IMR-90 (cell line): ENCODE results near the gene IBA57. TPM values are rescaled to one million over a fixed set of nuclear protein-coding genes. Genes with fewer than 3 reads are reported as not detected.
A peak's percentile ranks its signal among the peaks of the same experiment; 100 is the strongest.

Source experiments
- ATAC-seq: fragments of 200-7000 bp; cut with Tn5 transposase; 2 replicates; pipeline ENCODE4 v1.9.1; 2020; ENCODE audit warnings: low read depth, mild to moderate bottlenecking, moderate library complexity
- BruUV-seq: library from RNA; stranded (reverse); fragments of 400-500 nt; replicated peaks from 2 replicates; lab custom pipeline; 2021; lab: Mats Ljungman, UMichigan
- CTCF ChIA-PET: fragments of 300-600 bp; formaldehyde crosslinking; extraction: SDS; loops from one replicate; lab custom pipeline; 2021; ENCODE audit warnings: antibody characterized with exemption; lab: Yijun Ruan, JAX
- POLR2A ChIA-PET: fragments of 300-600 bp; sonication (Branson Sonifier 250); formaldehyde crosslinking; loops from one replicate; lab custom pipeline; 2022; ENCODE audit warnings: antibody characterized with exemption; ENCODE audit not compliant: unreplicated experiment; lab: Charles Lee
- DNase-seq: peaks from one replicate; pipeline ENCODE4 v3.0.0; 2013
- H2AFZ ChIP-seq: replicated peaks from 2 replicates; pipeline ENCODE3; 2013; ENCODE audit warnings: low read length, mild to moderate bottlenecking; ENCODE audit not compliant: poor library complexity
- H2AK5ac ChIP-seq: 2 replicates; pipeline ENCODE4 v1.6.1; 2013; ENCODE audit warnings: low read depth, low read length, inconsistent platforms
- H2AK9ac ChIP-seq: replicated peaks from 2 replicates; pipeline ENCODE3; 2013; ENCODE audit warnings: mild to moderate bottlenecking, low read depth, low read length, moderate library complexity; ENCODE audit not compliant: poor library complexity
- H2BK120ac ChIP-seq: 2 replicates; pipeline ENCODE4 v1.6.1; 2013; ENCODE audit warnings: low read depth, low read length, inconsistent platforms
- H2BK15ac ChIP-seq: 3 replicates; pipeline ENCODE4 v1.6.1; 2013; ENCODE audit warnings: low read depth, low read length, inconsistent platforms
- H2BK20ac ChIP-seq: 2 replicates; pipeline ENCODE4 v1.6.1; 2013; ENCODE audit warnings: low read depth, mild to moderate bottlenecking, inconsistent platforms, low read length, moderate library complexity
- H2BK5ac ChIP-seq: 2 replicates; pipeline ENCODE4 v1.6.1; 2013; ENCODE audit warnings: mild to moderate bottlenecking, low read depth, low read length, inconsistent platforms; ENCODE audit not compliant: poor library complexity, severe bottlenecking
- H3K14ac ChIP-seq: replicated peaks from 2 replicates; pipeline ENCODE4 v1.6.1; 2013; ENCODE audit warnings: low read depth, low read length, inconsistent platforms
- H3K18ac ChIP-seq: 2 replicates; pipeline ENCODE4 v1.6.1; 2013; ENCODE audit warnings: low read depth, low read length, control low read depth
- H3K23ac ChIP-seq: 2 replicates; pipeline ENCODE4 v1.6.1; 2013; ENCODE audit warnings: low read depth, low read length, inconsistent platforms
- H3K27ac ChIP-seq: 2 replicates; pipeline ENCODE4 v1.5.1; 2013; ENCODE audit warnings: mild to moderate bottlenecking, control low read depth, low read length; ENCODE audit not compliant: insufficient read depth
- H3K27me3 ChIP-seq: 2 replicates; pipeline ENCODE4 v1.6.1; 2013; ENCODE audit warnings: low read length; ENCODE audit not compliant: control insufficient read depth, insufficient read depth
- H3K36me3 ChIP-seq: 2 replicates; pipeline ENCODE4 v1.6.1; 2013; ENCODE audit warnings: low read length, mixed read lengths; ENCODE audit not compliant: control insufficient read depth, insufficient read depth
- H3K4ac ChIP-seq: 2 replicates; pipeline ENCODE4 v1.6.1; 2013; ENCODE audit warnings: low read depth, low read length, inconsistent platforms
- H3K4me1 ChIP-seq: 2 replicates; pipeline ENCODE4 v1.6.1; 2013; ENCODE audit warnings: low read length, mixed read lengths; ENCODE audit not compliant: control insufficient read depth, insufficient read depth
- H3K4me2 ChIP-seq: 2 replicates; pipeline ENCODE4 v1.6.1; 2013; ENCODE audit warnings: low read depth, mild to moderate bottlenecking, control low read depth, low read length, moderate library complexity
- H3K4me3 ChIP-seq: 2 replicates; pipeline ENCODE4 v1.5.1; 2013; ENCODE audit warnings: low read depth, mild to moderate bottlenecking, control low read depth, low read length, moderate library complexity; ENCODE audit not compliant: insufficient read depth
- H3K56ac ChIP-seq: 2 replicates; pipeline ENCODE4 v1.6.1; 2013; ENCODE audit warnings: low read length, inconsistent platforms; ENCODE audit not compliant: insufficient read depth; ENCODE audit errors: extremely low read depth
- H3K79me1 ChIP-seq, 2 experiments: 2 replicates each; pipeline ENCODE4 v1.6.1; 2013; ENCODE audit warnings: low read length in 2 of 2, inconsistent platforms in 1 of 2, low read depth in 1 of 2
- H3K9ac ChIP-seq: 2 replicates; pipeline ENCODE4 v1.6.1; 2013; ENCODE audit warnings: low read depth, low read length, control low read depth
- H3K9me1 ChIP-seq: 2 replicates; pipeline ENCODE4 v1.6.1; 2013; ENCODE audit warnings: low read length, inconsistent platforms; ENCODE audit not compliant: insufficient read depth
- H3K9me3 ChIP-seq: 2 replicates; pipeline ENCODE4 v1.6.1; 2013; ENCODE audit warnings: low read length; ENCODE audit not compliant: control insufficient read depth, insufficient read depth
- H4K20me1 ChIP-seq: 2 replicates; pipeline ENCODE4 v1.6.1; 2013; ENCODE audit warnings: low read length, inconsistent platforms; ENCODE audit not compliant: insufficient read depth
- H4K5ac ChIP-seq: 2 replicates; pipeline ENCODE4 v1.6.1; 2013; ENCODE audit warnings: mild to moderate bottlenecking, low read depth, low read length, control low read depth
- H4K8ac ChIP-seq, 2 experiments: 2 replicates each; pipeline ENCODE4 v1.6.1; 2013; ENCODE audit warnings: low read depth in 2 of 2, low read length in 2 of 2, control low read depth in 1 of 2, inconsistent platforms in 1 of 2
- H4K91ac ChIP-seq: 2 replicates; pipeline ENCODE4 v1.6.1; 2013; ENCODE audit warnings: low read depth, low read length, inconsistent platforms; ENCODE audit not compliant: insufficient read depth
- CEBPB ChIP-seq: IDR thresholded peaks from 2 replicates; pipeline ENCODE4 v1.6.1; 2012; ENCODE audit warnings: low read depth, low read length, improper control_type of control experiment
- CHD1 ChIP-seq: IDR thresholded peaks from 2 replicates; pipeline ENCODE4 v1.6.1; 2012; ENCODE audit warnings: low read depth, low read length, improper control_type of control experiment
- CTCF ChIP-seq: conservative IDR thresholded peaks from 2 replicates; pipeline ENCODE4 v1.5.1; 2012; ENCODE audit warnings: mild to moderate bottlenecking, low read depth, low read length, improper control_type of control experiment
- ELK1 ChIP-seq: fragments of 150-350 bp; IDR thresholded peaks from 2 replicates; pipeline ENCODE4 v1.6.1; 2016; ENCODE audit warnings: low read depth, mild to moderate bottlenecking, low read length, moderate library complexity, borderline replicate concordance
- FOS ChIP-seq: fragments of 150-350 bp; IDR thresholded peaks from 2 replicates; pipeline ENCODE4 v1.6.1; 2016; ENCODE audit warnings: low read depth, low read length
- MAFK ChIP-seq: IDR thresholded peaks from 2 replicates; pipeline ENCODE4 v1.6.1; 2012; ENCODE audit warnings: low read depth, low read length, improper control_type of control experiment
- MAZ ChIP-seq: IDR thresholded peaks from 2 replicates; pipeline ENCODE4 v1.6.1; 2012; ENCODE audit warnings: low read depth, mild to moderate bottlenecking, low read length, improper control_type of control experiment, moderate library complexity, borderline replicate concordance
- MXI1 ChIP-seq: IDR thresholded peaks from 2 replicates; pipeline ENCODE4 v1.6.1; 2012; ENCODE audit warnings: low read depth, mild to moderate bottlenecking, low read length, moderate library complexity, borderline replicate concordance
- POLR2A ChIP-seq: IDR thresholded peaks from 2 replicates; pipeline ENCODE4 v1.6.1; 2012; ENCODE audit warnings: mild to moderate bottlenecking, low read depth, low read length
- RAD21 ChIP-seq: IDR thresholded peaks from 2 replicates; pipeline ENCODE4 v1.6.1; 2012; ENCODE audit warnings: low read length, improper control_type of control experiment
- RCOR1 ChIP-seq: IDR thresholded peaks from 2 replicates; pipeline ENCODE4 v1.6.1; 2012; ENCODE audit warnings: mild to moderate bottlenecking, low read length, improper control_type of control experiment; ENCODE audit not compliant: insufficient replicate concordance
- RFX5 ChIP-seq: IDR thresholded peaks from 2 replicates; pipeline ENCODE4 v1.8.0; 2012; ENCODE audit warnings: low read depth, mild to moderate bottlenecking, low read length, moderate library complexity
- SMC3 ChIP-seq: fragments of 150-350 bp; IDR thresholded peaks from 2 replicates; pipeline ENCODE4 v1.6.1; 2016; ENCODE audit warnings: low read depth, mild to moderate bottlenecking, antibody characterized with exemption, low read length, moderate library complexity
- USF2 ChIP-seq: fragments of 150-350 bp; IDR thresholded peaks from 2 replicates; pipeline ENCODE4 v1.6.1; 2017; ENCODE audit warnings: mild to moderate bottlenecking, antibody characterized with exemption, low read length, low read depth
- WGBS, 2 experiments: methylation state at CpG; one replicate each; pipeline versions ENCODE4 v1.1.5 to v1.1.7; 2013; ENCODE audit warnings: missing lambda C conversion rate in 2 of 2; ENCODE audit not compliant: insufficient read length in 1 of 2; ENCODE audit errors: extremely low coverage in 2 of 2; 5-methylcytosine and 5-hydroxymethylcytosine counted together
- dilution Hi-C: fragments of 300-500 bp; cut with HindIII; formaldehyde crosslinking; loops from one replicate; pipeline ENCODE4 v1.14.3; 2018; ENCODE audit warnings: low sequenced_read_pairs; ENCODE audit not compliant: unreplicated experiment
- in situ Hi-C: fragments of 300-500 bp; cut with MboI; formaldehyde crosslinking; loops from 3 replicates; pipeline ENCODE4 v1.14.3; 2019; ENCODE audit warnings: low sequenced_read_pairs, inconsistent platforms, mixed read lengths
- intact Hi-C: fragments of 100-400 bp; cut with micrococcal nuclease; formaldehyde crosslinking; loops from 2 replicates; pipeline ENCODE4 v1.10.0; 2022
- polyA plus RNA-seq, 3 experiments: library from polyadenylated mRNA; depleted of rRNA; stranded (reverse); fragments of >200 nt; gene quantifications; 2 replicates each; pipeline ENCODE4 v1.2.3, GENCODE V29; 2012; ENCODE audit warnings: low replicate concordance in 1 of 3
- total RNA-seq: library from RNA; depleted of rRNA; stranded (reverse); fragments of >200 nt; gene quantifications from 2 replicates; pipeline ENCODE4 v1.2.3, GENCODE V29; 2012

IBA57 gene
- total and polyA plus RNA-seq, 2 of the 4 experiments (the other 2 are of a cell fraction): 2.0 to 2.6 TPM

GRCh38 chr1:228156941-228157728 is 8.5 kb upstream of the IBA57 start:
- in situ Hi-C loops: no loop called here
- POLR2A ChIA-PET: no interaction called here

More at GRCh38 chr1:228156941-228157728, 8.5 kb upstream of the IBA57 start:
- H3K4me3 ChIP-seq: no peak overlapping the region
- no peak overlapping the region for H3K18ac ChIP-seq
- WGBS, 2 experiments: 71% methylated on average over 8 of the region's 24 CpGs; no CpG with 5 or more reads in 1 of the 2 experiments
- no peak for ATAC-seq
- H2BK15ac ChIP-seq: no peak overlapping the region
- intact Hi-C loops: no loop called here
- no peaks in the 10 kb centered on the region for H3K36me3 ChIP-seq
- H3K4me1 ChIP-seq: no peaks in the 10 kb centered on the region
- no peak overlapping the region for H3K56ac ChIP-seq
- TF ChIP-seq SMC3 (no peak), MXI1 (no peak), POLR2A (no peak), ELK1 (no peak), MAZ (no peak), MAFK (no peak), RAD21 (no peak), FOS (no peak), CHD1 (no peak), CTCF (no peak), USF2 (no peak), CEBPB (no peak), RCOR1 (no peak), RFX5 (no peak)
- no peak overlapping the region for H2BK20ac ChIP-seq
- dilution Hi-C loops: no loop called here
- H2AFZ ChIP-seq: no peak overlapping the region
- H3K14ac ChIP-seq: no peak overlapping the region
- BruUV-seq: no TSS peak
- H3K9ac ChIP-seq: no peak overlapping the region
- no peak overlapping the region for H4K5ac ChIP-seq
- no peak overlapping the region for H3K27ac ChIP-seq
- H2AK5ac ChIP-seq: no peak overlapping the region
- no peak overlapping the region for H2BK5ac ChIP-seq
- no peak overlapping the region for H3K4me2 ChIP-seq
- H3K23ac ChIP-seq: no peak overlapping the region
- H4K91ac ChIP-seq: no peak overlapping the region
- H4K20me1 ChIP-seq: no peaks in the 10 kb centered on the region; the same call in 1 of the 2 replicates
- DNase-seq: no peak
- no peak overlapping the region for H2BK120ac ChIP-seq
- no peaks in the 10 kb centered on the region for H3K27me3 ChIP-seq
- H3K9me1 ChIP-seq: peaks cover 13% of the 10 kb centered on the region; the same call in 1 of the 2 replicates
- no peaks in the 10 kb centered on the region for H3K9me3 ChIP-seq
- H4K8ac ChIP-seq: no peak overlapping the region
- no peak overlapping the region for H3K4ac ChIP-seq
- H3K79me1 ChIP-seq: peaks cover 5 to 12% of the 10 kb centered on the region in 2 experiments; a peak in 2 of 4 replicates
- peak overlapping the region; percentile 72 for H2AK9ac ChIP-seq
- CTCF ChIA-PET: no interaction called here
